Activated T-cell treated with anti-CD3 and anti-CD28 coated beads, Interleukin-2, amount 50 U/mL, for 4 hours (primary cell): ENCODE data around the gene MTMR8. TPM values are rescaled to one million over a fixed set of nuclear protein-coding genes. Genes with fewer than 3 reads are reported as not detected.

Source experiments
- total RNA-seq, 3 donors: library from RNA; stranded (reverse); gene quantifications; one replicate each; pipeline ENCODE4 v1.2.1, GENCODE V29; 2021

The MTMR8 gene
- total RNA-seq, 3 donors from 2014 or later = 1.4 to 1.8 (median 1.8) TPM

Other genes with a start within 250 kb of the MTMR8 start
- gene AMER1, start 189.7 kb downstream of the MTMR8 start, total RNA-seq = 1 to 10 TPM; 3.6 to 4.4 (median 3.8) TPM
- under 1 TPM in 1 of 3 donors, not detected in 2; 0.22 TPM for gene ASB12, start 164.8 kb downstream of the MTMR8 start, total RNA-seq